ENCODE data around the gene EDNRA. TPM values are rescaled to one million over a fixed set of nuclear protein-coding genes. Genes with fewer than 3 reads are reported as not detected.

EDNRA gene
- total RNA-seq, 1 experiment from 2014 or later, result 0.13 TPM

GRCh38 chr4:147463065-147463464, 17.8 kb upstream of the EDNRA start:
- Histone ChIP-seq H3K27ac (ENCODE audit: low read length) (no peak overlapping the region), H3K4me3 (ENCODE audit: low read depth in 2 of 2, low read length in 2 of 2) (no peak overlapping the region), H3K36me3 (ENCODE audit: control insufficient read depth, insufficient read depth, low read length) (no peaks in the 10 kb centered on the region), H3K9me3 (ENCODE audit: control insufficient read depth, insufficient read depth, low read depth, low read length) (no peaks in the 10 kb centered on the region), H3K4me1 (ENCODE audit: control insufficient read depth, insufficient read depth, low read length) (no peaks in the 10 kb centered on the region), H3K27me3 (ENCODE audit: control insufficient read depth, insufficient read depth, low read length) (no peaks in the 10 kb centered on the region)
- no TSS peak for BruUV-seq (replicated peaks)
- no peak for ATAC-seq
- TF ChIP-seq POLR2AphosphoS5 (IDR thresholded peaks at IDR 0.05; ENCODE audit: low read depth, low read length) (no peak), REST (IDR thresholded peaks at IDR 0.05; ENCODE audit: insufficient read depth in 1 of 2, low read depth in 2 of 2, low read length in 1 of 2) (no peak), TCF7L2 (IDR thresholded peaks at IDR 0.05; ENCODE audit: low read depth, low read length) (no peak), CTCF (IDR thresholded peaks at IDR 0.05) (no peak), SIN3A (IDR thresholded peaks at IDR 0.05; ENCODE audit: borderline replicate concordance, insufficient read depth, low read depth, low read length) (no peak)
- ChIA-PET POLR2A (no interaction called here), CTCF (no interaction called here)
- in situ Hi-C loops (cut with HindIII; ENCODE audit: low pct_unique_long_range_greater_than_20kb, low sequenced_read_pairs) (no loop called here), intact Hi-C loops (cut with micrococcal nuclease; ENCODE audit: unreplicated experiment) (no loop called here)
- no peak for DNase-seq (ENCODE audit: low read depth, low spot score)

- Histone ChIP-seq H3K27ac (ENCODE audit: low read length) (no peak overlapping the region), H3K36me3 (ENCODE audit: control insufficient read depth, insufficient read depth, low read length) (no peaks in the 10 kb centered on the region), H3K4me1 (ENCODE audit: control insufficient read depth, insufficient read depth, low read length) (no peaks in the 10 kb centered on the region), H3K27me3 (ENCODE audit: control insufficient read depth, insufficient read depth, low read length) (no peaks in the 10 kb centered on the region), H3K9me3 (ENCODE audit: control insufficient read depth, insufficient read depth, low read depth, low read length) (no peaks in the 10 kb centered on the region), H3K4me3 (ENCODE audit: low read depth in 2 of 2, low read length in 2 of 2) (no peak overlapping the region)
- BruUV-seq (replicated peaks), result no TSS peak
- ATAC-seq (no peak), DNase-seq (ENCODE audit: low read depth, low spot score) (no peak)
- intact Hi-C loops (cut with micrococcal nuclease; ENCODE audit: unreplicated experiment) (no loop called here), in situ Hi-C loops (cut with HindIII; ENCODE audit: low pct_unique_long_range_greater_than_20kb, low sequenced_read_pairs) (no loop called here)
- ChIA-PET POLR2A (no interaction called here), CTCF (no interaction called here)
- TF ChIP-seq TCF7L2 (IDR thresholded peaks at IDR 0.05; ENCODE audit: low read depth, low read length), result no peak
- TF ChIP-seq CTCF (IDR thresholded peaks at IDR 0.05), result no peak
- no peak for TF ChIP-seq SIN3A (IDR thresholded peaks at IDR 0.05; ENCODE audit: borderline replicate concordance, insufficient read depth, low read depth, low read length)
- no peak for TF ChIP-seq POLR2AphosphoS5 (IDR thresholded peaks at IDR 0.05; ENCODE audit: low read depth, low read length)
- no peak for TF ChIP-seq REST (IDR thresholded peaks at IDR 0.05; ENCODE audit: insufficient read depth in 1 of 2, low read depth in 2 of 2, low read length in 1 of 2)
These were observed 15.4 kb upstream of the EDNRA start for GRCh38 chr4:147465461-147465860.
